HCT116 (cell line): ENCODE measurements around the gene FOXR1. TPM values are rescaled to one million over a fixed set of nuclear protein-coding genes. Genes with fewer than 3 reads are reported as not detected.

Source experiments
- ATAC-seq: fragments of 200-7000 bp; cut with Tn5 transposase; 2 replicates; pipeline ENCODE4 v1.9.1; 2020; ENCODE audit warnings: mild to moderate bottlenecking, moderate library complexity
- BruUV-seq: library from RNA; stranded (reverse); fragments of 400-500 nt; replicated peaks from 2 replicates; lab custom pipeline; 2021; lab: Mats Ljungman, UMichigan
- CTCF ChIA-PET: fragments of 300-600 bp; sonication (Branson Sonifier 250); formaldehyde crosslinking; loops from one replicate; lab custom pipeline; 2021; ENCODE audit warnings: antibody characterized with exemption; lab: Charles Lee
- POLR2A ChIA-PET: fragments of 300-600, 350-600 bp; sonication (Branson Sonifier 250); formaldehyde crosslinking; loops from one replicate; lab custom pipeline; 2021; ENCODE audit warnings: antibody characterized with exemption; lab: Charles Lee
- RAD21 ChIA-PET, 2 experiments: fragments of 300-600 bp; sonication (Branson Sonifier 250); formaldehyde crosslinking; loops; one replicate each; lab custom pipeline; 2023; ENCODE audit warnings: low total read pairs in 2 of 2; ENCODE audit not compliant: uncharacterized antibody in 2 of 2, unreplicated experiment in 2 of 2, low non-redundant PET in 1 of 2; lab: Charles Lee
- DNase-seq: peaks from one replicate; pipeline ENCODE4 v3.0.0-alpha.2; 2010; ENCODE audit warnings: low read depth, low spot score
- H2AFZ ChIP-seq: fragments of 200-600 bp; shearing (Covaris generic), sonication (generic); 2 replicates; pipeline ENCODE4 v1.6.1; 2017; ENCODE audit warnings: low read depth, mixed run types, mixed read lengths, antibody characterized with exemption, low read length; ENCODE audit not compliant: poor library complexity, severe bottlenecking
- H3K27ac ChIP-seq: 2 replicates; pipeline ENCODE4 v1.5.1; 2012; ENCODE audit warnings: low read depth, low read length
- H3K27me3 ChIP-seq: fragments of 200-600 bp; sonication (generic); 2 replicates; pipeline ENCODE4 v1.6.1; 2016; ENCODE audit warnings: mixed run types, low read length, mixed read lengths; ENCODE audit not compliant: insufficient read depth
- H3K36me3 ChIP-seq, 2 experiments: fragments of 200-500 bp in 1 of 2; fragments of 200-600 bp in 1 of 2; sonication (Bioruptor generic) in 1 of 2; sonication (generic) in 1 of 2; 2 replicates each; pipeline versions ENCODE4 v1.5.1 to v1.6.1; 2014 to 2016; ENCODE audit warnings: low read length in 2 of 2, inconsistent platforms in 1 of 2, mixed read lengths in 1 of 2, mixed run types in 1 of 2; ENCODE audit not compliant: insufficient read depth in 2 of 2, control insufficient read depth in 1 of 2
- H3K4me1 ChIP-seq, 2 experiments: fragments of 200-600 bp in 1 of 2; sonication (generic) in 1 of 2; 2 replicates each; pipeline versions ENCODE4 v1.5.1 to v1.6.1; 2012 to 2017; ENCODE audit warnings: low read length in 2 of 2, inconsistent platforms in 1 of 2, mild to moderate bottlenecking in 1 of 2, mixed read lengths in 1 of 2, mixed run types in 1 of 2, moderate library complexity in 1 of 2; ENCODE audit not compliant: insufficient read depth in 2 of 2, control insufficient read depth in 1 of 2
- H3K4me2 ChIP-seq: fragments of 200-600 bp; sonication (generic); 2 replicates; pipeline ENCODE4 v1.6.1; 2017; ENCODE audit warnings: mixed run types, low read length, mixed read lengths
- H3K4me3 ChIP-seq, 2 experiments: fragments of 200-600 bp in 1 of 2; sonication (generic) in 1 of 2; replicated peaks in 1 of 2; 2 replicates each; pipeline ENCODE4 v1.5.1; 2011 to 2016; ENCODE audit warnings: low read length in 2 of 2, control low read depth in 1 of 2, low read depth in 1 of 2, mild to moderate bottlenecking in 1 of 2, mixed read lengths in 1 of 2, mixed run types in 1 of 2
- H3K79me2 ChIP-seq: fragments of 200-600 bp; sonication (generic); 2 replicates; pipeline ENCODE4 v1.6.1; 2017; ENCODE audit warnings: mild to moderate bottlenecking, mixed run types, low read length, moderate library complexity, mixed read lengths; ENCODE audit not compliant: insufficient read depth
- H3K9ac ChIP-seq: fragments of 200-600 bp; sonication (generic); 2 replicates; pipeline ENCODE4 v1.6.1; 2016; ENCODE audit warnings: low read length, mixed read lengths
- H3K9me2 ChIP-seq: fragments of 200-600 bp; sonication (generic), shearing (Covaris generic); 2 replicates; pipeline ENCODE4 v1.6.1; 2017; ENCODE audit warnings: mixed run types, mild to moderate bottlenecking, moderate library complexity; ENCODE audit not compliant: insufficient read depth
- H3K9me3 ChIP-seq, 2 experiments: fragments of 200-500 bp in 1 of 2; fragments of 200-600 bp in 1 of 2; sonication (Bioruptor generic) in 1 of 2; sonication (generic) in 1 of 2; 2 replicates each; pipeline ENCODE4 v1.6.1; 2014 to 2017; ENCODE audit warnings: low read length in 2 of 2, mixed read lengths in 2 of 2, inconsistent platforms in 1 of 2, low read depth in 1 of 2, mild to moderate bottlenecking in 1 of 2, mixed run types in 1 of 2, moderate library complexity in 1 of 2; ENCODE audit not compliant: control insufficient read depth in 1 of 2, insufficient read depth in 1 of 2
- H4K20me1 ChIP-seq: fragments of 200-600 bp; sonication (generic), shearing (Covaris generic); 2 replicates; pipeline ENCODE4 v1.6.1; 2017; ENCODE audit warnings: mixed run types, mild to moderate bottlenecking, moderate library complexity; ENCODE audit not compliant: insufficient read depth
- CTCF ChIP-seq, 3 experiments: fragments of 200-600 bp in 1 of 3; sonication (generic) in 1 of 3; IDR thresholded peaks in 2 of 3; conservative IDR thresholded peaks in 1 of 3; 2 replicates each; pipeline ENCODE4 v1.5.1; 2012 to 2017; ENCODE audit warnings: low read depth in 2 of 3, low read length in 2 of 3, antibody characterized with exemption in 1 of 3, borderline replicate concordance in 1 of 3, control low read depth in 1 of 3, mild to moderate bottlenecking in 1 of 3, mixed read lengths in 1 of 3, mixed run types in 1 of 3, moderate library complexity in 1 of 3; ENCODE audit not compliant: insufficient read depth in 1 of 3
- EGR1 ChIP-seq: IDR thresholded peaks from 2 replicates; pipeline ENCODE4 v1.6.1; 2012; ENCODE audit warnings: low read depth
- ELF1 ChIP-seq: IDR thresholded peaks from 2 replicates; pipeline ENCODE4 v1.6.1; 2012; ENCODE audit warnings: low read depth, borderline replicate concordance
- EZH2phosphoT487 ChIP-seq: fragments of 200-600 bp; IDR thresholded peaks from 2 replicates; pipeline ENCODE4 v1.6.1; 2018; ENCODE audit warnings: antibody characterized with exemption, borderline replicate concordance
- FOSL1 ChIP-seq: IDR thresholded peaks from 2 replicates; pipeline ENCODE4 v1.6.1; 2012; ENCODE audit warnings: low read depth
- POLR2AphosphoS5 ChIP-seq: IDR thresholded peaks from 2 replicates; pipeline ENCODE4 v1.6.1; 2011; ENCODE audit warnings: mild to moderate bottlenecking, low read depth, low read length, moderate library complexity
- RAD21 ChIP-seq: IDR thresholded peaks from 2 replicates; pipeline ENCODE4 v1.6.1; 2012; ENCODE audit warnings: low read depth, mild to moderate bottlenecking
- SIN3A ChIP-seq: IDR thresholded peaks from 2 replicates; pipeline ENCODE4 v1.6.1; 2012; ENCODE audit warnings: low read depth
- SP1 ChIP-seq: IDR thresholded peaks from 2 replicates; pipeline ENCODE4 v1.6.1; 2012; ENCODE audit warnings: low read depth
- SRF ChIP-seq: IDR thresholded peaks from 2 replicates; pipeline ENCODE4 v1.6.1; 2012; ENCODE audit warnings: low read depth
- TCF7L2 ChIP-seq: IDR thresholded peaks from 2 replicates; pipeline ENCODE4 v1.7.0; 2011; ENCODE audit warnings: borderline replicate concordance, inconsistent platforms; ENCODE audit not compliant: insufficient read depth, insufficient read length; ENCODE audit errors: extremely low read depth
- ZFX ChIP-seq: fragments of 450-650 bp; IDR thresholded peaks from 2 replicates; pipeline ENCODE4 v1.6.1; 2017
- ZNF274 ChIP-seq: fragments of 200-500 bp; sonication (Bioruptor generic); IDR thresholded peaks from 2 replicates; pipeline ENCODE4 v1.6.1; 2014; ENCODE audit warnings: mild to moderate bottlenecking, low read depth, low read length, inconsistent platforms
- intact Hi-C: fragments of 100-400 bp; cut with micrococcal nuclease; formaldehyde crosslinking; loops from 2 replicates; pipeline ENCODE4 v1.10.0; 2022
- total RNA-seq: library from RNA; stranded (reverse); gene quantifications from one replicate; pipeline ENCODE4 v1.2.1, GENCODE V29; 2021; ENCODE audit not compliant: unreplicated experiment
- TF ChIP-seq, protein P1 (sequence below): IDR thresholded peaks from 2 replicates; pipeline ENCODE4 v1.6.1; 2012
- TF ChIP-seq, protein P2 (sequence below): IDR thresholded peaks from 2 replicates; pipeline ENCODE4 v1.6.1; 2012

The FOXR1 gene
- total RNA-seq, 1 experiment from 2014 or later, result not detected

- peaks cover 32% of the 10 kb centered on the region for H3K79me2 ChIP-seq
- H3K36me3 ChIP-seq, result peaks cover 20 to 37% of the 10 kb centered on the region in 2 experiments; a peak in 3 of 4 replicates
- intact Hi-C loops, result no loop called here
- no peak overlapping the region for H3K4me3 ChIP-seq
- no peak for ATAC-seq
- RAD21 ChIA-PET, result no interaction called here
- no peak overlapping the region for H2AFZ ChIP-seq
- no peak for DNase-seq
- TF ChIP-seq SRF (no peak), EGR1 (no peak), CTCF (IDR thresholded peaks at IDR 0.05 in 2 of 3, conservative IDR thresholded peaks at IDR 0.05 in 1 of 3; ENCODE audit: borderline replicate concordance in 1 of 3, insufficient read depth in 1 of 3, low read depth in 2 of 3, low read length in 2 of 3) (no peak), POLR2AphosphoS5 (no peak), SIN3A (no peak), EZH2phosphoT487 (no peak), SP1 (no peak), ZNF274 (no peak), RAD21 (no peak), ELF1 (no peak), TCF7L2 (no peak), ZFX (no peak), FOSL1 (no peak)
- TF ChIP-seq, protein P1, sequence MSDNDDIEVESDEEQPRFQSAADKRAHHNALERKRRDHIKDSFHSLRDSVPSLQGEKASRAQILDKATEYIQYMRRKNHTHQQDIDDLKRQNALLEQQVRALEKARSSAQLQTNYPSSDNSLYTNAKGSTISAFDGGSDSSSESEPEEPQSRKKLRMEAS, result no peak
- TF ChIP-seq, protein P2, sequence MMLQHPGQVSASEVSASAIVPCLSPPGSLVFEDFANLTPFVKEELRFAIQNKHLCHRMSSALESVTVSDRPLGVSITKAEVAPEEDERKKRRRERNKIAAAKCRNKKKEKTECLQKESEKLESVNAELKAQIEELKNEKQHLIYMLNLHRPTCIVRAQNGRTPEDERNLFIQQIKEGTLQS, result no peak
- CTCF ChIA-PET, result no interaction called here
- H3K9me2 ChIP-seq, result no peaks in the 10 kb centered on the region
- BruUV-seq, result no TSS peak
- H4K20me1 ChIP-seq, result no peaks in the 10 kb centered on the region
- H3K27ac ChIP-seq, result no peak overlapping the region; the same call in 1 of the 2 replicates
- no peaks in the 10 kb centered on the region for H3K27me3 ChIP-seq
- no peak overlapping the region for H3K4me2 ChIP-seq
- H3K9me3 ChIP-seq, result no peaks in the 10 kb centered on the region
- POLR2A ChIA-PET, result interaction anchor here (1.0 kb wide), 1 partner anchor 30 kb away, joined by 3 read pairs; no protein-coding TSS in a partner anchor
- no peak overlapping the region for H3K9ac ChIP-seq
- H3K4me1 ChIP-seq, result peaks cover 5 to 30% of the 10 kb centered on the region in 2 experiments
Measured at GRCh38 chr11:119025978-119026766, 54.6 kb downstream of the FOXR1 start.
